ENCODE results near the gene PNMT. TPM values are rescaled to one million over a fixed set of nuclear protein-coding genes. Genes with fewer than 3 reads are reported as not detected.
"Not testable (repeated sequence)": the region's sequence is repeated elsewhere in the genome, so short reads cannot be mapped to it uniquely, and the experiment has no call there.

Gene PNMT
- total RNA-seq, 1 donor from 2014 or later: not detected

DNA sequence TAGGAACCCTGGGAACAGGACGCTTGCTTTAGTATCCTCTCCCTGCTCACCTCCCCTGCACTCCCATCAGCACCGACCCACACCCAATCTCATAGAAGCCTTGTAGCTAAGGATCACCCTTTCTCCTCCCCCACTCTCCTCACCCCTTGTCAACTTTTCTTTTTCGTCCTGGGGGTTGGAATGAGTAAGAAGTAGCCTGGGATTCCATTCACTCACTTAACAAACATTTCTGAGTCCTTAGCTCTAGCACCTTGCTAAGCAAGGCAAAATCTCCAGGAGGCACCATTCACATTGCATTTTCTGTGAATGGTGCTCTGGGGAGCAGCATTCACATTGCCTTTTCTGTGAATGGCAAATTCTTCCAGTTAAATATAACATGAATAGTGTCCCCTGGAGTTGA, 20.7 kb downstream of the PNMT start:
- DNase-seq: no peak
- Mint-ChIP-seq H3K4me1 (ENCODE audit: low read depth, unreplicated experiment) (peaks cover 10% of the 10 kb centered on the region), H3K27me3 (ENCODE audit: unreplicated experiment) (peaks cover 6% of the 10 kb centered on the region), H3K9me3 (ENCODE audit: unreplicated experiment) (peaks cover 7% of the 10 kb centered on the region), H3K4me3 (ENCODE audit: unreplicated experiment) (peak overlapping the region; percentile 97), H3K27ac (ENCODE audit: unreplicated experiment) (no peak overlapping the region), H3K36me3 (ENCODE audit: unreplicated experiment) (peaks cover 13% of the 10 kb centered on the region)
- TF ChIP-seq, protein P1, sequence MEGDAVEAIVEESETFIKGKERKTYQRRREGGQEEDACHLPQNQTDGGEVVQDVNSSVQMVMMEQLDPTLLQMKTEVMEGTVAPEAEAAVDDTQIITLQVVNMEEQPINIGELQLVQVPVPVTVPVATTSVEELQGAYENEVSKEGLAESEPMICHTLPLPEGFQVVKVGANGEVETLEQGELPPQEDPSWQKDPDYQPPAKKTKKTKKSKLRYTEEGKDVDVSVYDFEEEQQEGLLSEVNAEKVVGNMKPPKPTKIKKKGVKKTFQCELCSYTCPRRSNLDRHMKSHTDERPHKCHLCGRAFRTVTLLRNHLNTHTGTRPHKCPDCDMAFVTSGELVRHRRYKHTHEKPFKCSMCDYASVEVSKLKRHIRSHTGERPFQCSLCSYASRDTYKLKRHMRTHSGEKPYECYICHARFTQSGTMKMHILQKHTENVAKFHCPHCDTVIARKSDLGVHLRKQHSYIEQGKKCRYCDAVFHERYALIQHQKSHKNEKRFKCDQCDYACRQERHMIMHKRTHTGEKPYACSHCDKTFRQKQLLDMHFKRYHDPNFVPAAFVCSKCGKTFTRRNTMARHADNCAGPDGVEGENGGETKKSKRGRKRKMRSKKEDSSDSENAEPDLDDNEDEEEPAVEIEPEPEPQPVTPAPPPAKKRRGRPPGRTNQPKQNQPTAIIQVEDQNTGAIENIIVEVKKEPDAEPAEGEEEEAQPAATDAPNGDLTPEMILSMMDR (IDR thresholded peaks at IDR 0.05; ENCODE audit: partially characterized antibody, unreplicated experiment): no peak

DNA sequence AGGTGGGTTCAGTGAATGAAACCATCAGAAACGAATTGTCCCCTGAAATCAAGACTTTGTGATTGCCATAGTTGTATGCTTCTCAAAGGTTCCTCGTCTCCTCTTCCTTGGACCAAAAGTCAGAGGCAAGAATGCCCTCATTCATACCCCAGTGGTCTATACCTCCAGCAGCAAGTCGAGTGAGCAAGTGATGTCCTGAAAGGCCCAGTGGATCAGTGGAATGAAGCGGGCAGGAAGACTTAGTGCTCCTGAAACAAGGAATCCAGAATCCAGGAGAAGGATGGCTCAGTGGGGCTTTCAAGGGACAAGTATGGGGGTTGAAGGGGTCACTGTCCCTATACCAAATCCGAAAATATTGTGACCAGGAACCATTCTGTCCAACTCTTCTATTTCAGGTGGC, 26.3 kb downstream of the PNMT start:
- Mint-ChIP-seq H3K4me3 (ENCODE audit: unreplicated experiment) (no peak overlapping the region), H3K27ac (ENCODE audit: unreplicated experiment) (no peak overlapping the region), H3K36me3 (ENCODE audit: unreplicated experiment) (no peaks in the 10 kb centered on the region), H3K4me1 (ENCODE audit: low read depth, unreplicated experiment) (peaks cover 2% of the 10 kb centered on the region), H3K9me3 (ENCODE audit: unreplicated experiment) (peaks cover 5% of the 10 kb centered on the region), H3K27me3 (ENCODE audit: unreplicated experiment) (peaks cover 3% of the 10 kb centered on the region)
- DNase-seq: no peak
- TF ChIP-seq, protein P1 (IDR thresholded peaks at IDR 0.05; ENCODE audit: partially characterized antibody, unreplicated experiment): no peak

- Mint-ChIP-seq H3K9me3 (ENCODE audit: unreplicated experiment) (peaks cover 5% of the 10 kb centered on the region), H3K4me1 (ENCODE audit: low read depth, unreplicated experiment) (peaks cover 4% of the 10 kb centered on the region), H3K27ac (ENCODE audit: unreplicated experiment) (no peak overlapping the region), H3K36me3 (ENCODE audit: unreplicated experiment) (no peaks in the 10 kb centered on the region), H3K27me3 (ENCODE audit: unreplicated experiment) (peaks cover 5% of the 10 kb centered on the region), H3K4me3 (ENCODE audit: unreplicated experiment) (no peak overlapping the region)
- TF ChIP-seq, protein P1 (IDR thresholded peaks at IDR 0.05; ENCODE audit: partially characterized antibody, unreplicated experiment): no peak
- no peak for DNase-seq
These were observed 26.8 kb downstream of the PNMT start for GRCh38 chr17:39695089-39695474.

DNA sequence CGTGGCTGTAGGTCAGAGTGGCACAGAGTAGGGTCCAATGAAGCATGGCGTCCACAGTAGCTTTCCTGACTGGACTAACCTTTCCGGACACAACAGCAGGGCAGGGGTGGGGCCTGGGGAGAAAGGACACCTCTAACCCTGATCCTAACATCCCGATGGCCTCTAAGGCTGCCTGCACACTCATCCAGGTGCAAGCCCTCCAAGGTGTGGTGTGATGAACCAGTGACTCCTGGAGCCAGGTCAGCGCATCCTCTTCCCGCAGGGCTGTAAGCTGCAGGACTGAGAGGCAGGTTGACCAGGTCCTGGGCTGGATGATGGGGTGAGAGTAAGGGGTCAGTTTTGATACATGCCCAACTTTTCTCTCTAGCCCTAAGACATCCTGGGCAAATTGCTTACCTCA, 28.5 kb downstream of the PNMT start:
- no peaks in the 10 kb centered on the region for H3K36me3 Mint-ChIP-seq (ENCODE audit: unreplicated experiment)
- TF ChIP-seq, protein P1 (IDR thresholded peaks at IDR 0.05; ENCODE audit: partially characterized antibody, unreplicated experiment): no peak
- no peak for DNase-seq
- H3K27ac Mint-ChIP-seq (ENCODE audit: unreplicated experiment): no peak overlapping the region
- peaks cover 5% of the 10 kb centered on the region for H3K9me3 Mint-ChIP-seq (ENCODE audit: unreplicated experiment)
- H3K27me3 Mint-ChIP-seq (ENCODE audit: unreplicated experiment): peaks cover 7% of the 10 kb centered on the region
- H3K4me3 Mint-ChIP-seq (ENCODE audit: unreplicated experiment): no peak overlapping the region
- peaks cover 4% of the 10 kb centered on the region for H3K4me1 Mint-ChIP-seq (ENCODE audit: low read depth, unreplicated experiment)

- no peak overlapping the region for H3K27ac Mint-ChIP-seq (ENCODE audit: unreplicated experiment)
- H3K4me3 Mint-ChIP-seq (ENCODE audit: unreplicated experiment): no peak overlapping the region
- DNase-seq: no peak
- no peaks in the 10 kb centered on the region for H3K36me3 Mint-ChIP-seq (ENCODE audit: unreplicated experiment)
- H3K27me3 Mint-ChIP-seq (ENCODE audit: unreplicated experiment): peaks cover 7% of the 10 kb centered on the region
- peaks cover 5% of the 10 kb centered on the region for H3K9me3 Mint-ChIP-seq (ENCODE audit: unreplicated experiment)
- TF ChIP-seq, protein P1 (IDR thresholded peaks at IDR 0.05; ENCODE audit: partially characterized antibody, unreplicated experiment): no peak
- H3K4me1 Mint-ChIP-seq (ENCODE audit: low read depth, unreplicated experiment): peaks cover 4% of the 10 kb centered on the region
These were observed 29.7 kb downstream of the PNMT start for GRCh38 chr17:39697961-39698360.

- H3K4me3 Mint-ChIP-seq (ENCODE audit: unreplicated experiment): peak overlapping the region; percentile 90
- not testable (repeated sequence) for H3K27ac Mint-ChIP-seq (ENCODE audit: unreplicated experiment); H3K4me1 Mint-ChIP-seq (ENCODE audit: low read depth, unreplicated experiment); H3K9me3 Mint-ChIP-seq (ENCODE audit: unreplicated experiment); H3K27me3 Mint-ChIP-seq (ENCODE audit: unreplicated experiment); H3K36me3 Mint-ChIP-seq (ENCODE audit: unreplicated experiment); DNase-seq
These were observed 31.0 kb downstream of the PNMT start for GRCh38 chr17:39699157-39699817.

All from glutamatergic neuron (in vitro differentiated cells).